Erythroblast (primary cell): ENCODE data around the gene MPST.

Experiments used
- GATA1 ChIP-seq: IDR thresholded peaks from 2 replicates; pipeline ENCODE4 v1.6.1; 2011; ENCODE audit warnings: low read depth, mild to moderate bottlenecking, control low read depth, low read length, moderate library complexity
- POLR2A ChIP-seq: IDR thresholded peaks from 2 replicates; pipeline ENCODE4 v1.6.1; 2011; ENCODE audit warnings: mild to moderate bottlenecking, low read length

GRCh38 chr22:37079158-37079557 lies 59.6 kb downstream of the MPST start:
- no peak for TF ChIP-seq POLR2A
- TF ChIP-seq GATA1, result no peak
